ENCODE measurements around the gene C1orf74. TPM values are rescaled to one million over a fixed set of nuclear protein-coding genes. Genes with fewer than 3 reads are reported as not detected.

C1orf74 gene
- total and polyA plus RNA-seq, 8 donors, result 1.8 to 3.4 (median 3.1) TPM

GRCh38 chr1:209759829-209760359, 24.5 kb downstream of the C1orf74 start:
- DNase-seq, result peak in 1 of 4 donors; percentile 59
- H3K27me3 ChIP-seq, result no peaks in the 10 kb centered on the region
- TF ChIP-seq CTCF (IDR thresholded peaks at IDR 0.05), result no peak
- no peak overlapping the region for H3K27ac ChIP-seq
- H3K4me3 ChIP-seq, result no peak overlapping the region
- H3K9me3 ChIP-seq, result no peaks in the 10 kb centered on the region
- peaks cover 0 to 44% of the 10 kb centered on the region in 2 donors for H3K4me1 ChIP-seq
- H3K36me3 ChIP-seq, result peaks cover 0 to 29% of the 10 kb centered on the region in 2 donors
- no peak for ATAC-seq
- intact Hi-C loops (cut with DNase I), result no loop called here

GRCh38 chr1:209758400-209758799, 26.0 kb downstream of the C1orf74 start:
- H3K27me3 ChIP-seq, result no peaks in the 10 kb centered on the region
- no peaks in the 10 kb centered on the region for H3K9me3 ChIP-seq
- no peak overlapping the region for H3K27ac ChIP-seq
- H3K4me1 ChIP-seq, result peaks cover 0 to 47% of the 10 kb centered on the region in 2 donors
- H3K4me3 ChIP-seq, result peak overlapping the region in 1 of 2 donors; percentile 30
- ATAC-seq (no peak), DNase-seq (no peak)
- intact Hi-C loops (cut with DNase I), result no loop called here
- TF ChIP-seq CTCF (IDR thresholded peaks at IDR 0.05), result no peak
- H3K36me3 ChIP-seq, result peaks cover 0 to 26% of the 10 kb centered on the region in 2 donors

GRCh38 chr1:209756615-209757445, 27.5 kb downstream of the C1orf74 start:
- Histone ChIP-seq H3K9me3 (no peaks in the 10 kb centered on the region), H3K4me1 (peaks cover 0 to 49% of the 10 kb centered on the region in 2 donors), H3K4me3 (peak overlapping the region in 1 of 2 donors; percentile 30), H3K27ac (peak overlapping the region; percentile 50 to 80), H3K36me3 (peaks cover 0 to 12% of the 10 kb centered on the region in 2 donors), H3K27me3 (no peaks in the 10 kb centered on the region)
- TF ChIP-seq CTCF (IDR thresholded peaks at IDR 0.05), result no peak
- DNase-seq, result peak in 2 of 4 donors; percentile 59 to 69
- peak; percentile 60 for ATAC-seq
- intact Hi-C loops (cut with DNase I), result no loop called here

GRCh38 chr1:209755926-209756614, 28.3 kb downstream of the C1orf74 start, which contains the start of gene TRAF3IP3:
TSS of gene TRAF3IP3 (plus strand) at chr1:209756053. CDS start at chr1:209760040, 3,987 bp downstream.
- Histone ChIP-seq H3K4me3 (peak within 1 kb of the TSS in 1 of 2 donors; percentile 30), H3K9me3 (no peaks in the 10 kb centered on the region), H3K36me3 (peaks cover 0 to 7% of the 10 kb centered on the region in 2 donors), H3K27ac (peak within 1 kb of the TSS; percentile 50 to 80), H3K27me3 (no peaks in the 10 kb centered on the region), H3K4me1 (peaks cover 0 to 56% of the 10 kb centered on the region in 2 donors)
- no peak for TF ChIP-seq CTCF (IDR thresholded peaks at IDR 0.05)
- DNase-seq (peak in 2 of 4 donors; percentile 66 to 81), ATAC-seq (peak; percentile 83)
- intact Hi-C loops (cut with DNase I), result no loop called here

All from left lung (tissue), 10 donors.